Stimulated activated CD8-positive, alpha-beta memory T cell treated with anti-CD3 and anti-CD28 coated beads, Interleukin-12 subunit alpha, Interleukin-12 subunit beta, amount 100 ng/mL, for 24 hours (primary cell): Measurements from ENCODE around the gene FRMPD4.
"Not testable (repeated sequence)": the region's sequence is repeated elsewhere in the genome, so short reads cannot be mapped to it uniquely, and the experiment has no call there.

Experiments used
- DNase-seq: peaks from one replicate; pipeline ENCODE4 v3.0.0-alpha.2; 2020; ENCODE audit errors: extremely low read depth

Gene FRMPD4

GRCh38 chrX:12526306-12526705 is 388.0 kb downstream of the FRMPD4 start:
- no peak for DNase-seq

GRCh38 chrX:12538096-12538495 is 399.8 kb downstream of the FRMPD4 start:
- DNase-seq = not testable (repeated sequence)

DNA sequence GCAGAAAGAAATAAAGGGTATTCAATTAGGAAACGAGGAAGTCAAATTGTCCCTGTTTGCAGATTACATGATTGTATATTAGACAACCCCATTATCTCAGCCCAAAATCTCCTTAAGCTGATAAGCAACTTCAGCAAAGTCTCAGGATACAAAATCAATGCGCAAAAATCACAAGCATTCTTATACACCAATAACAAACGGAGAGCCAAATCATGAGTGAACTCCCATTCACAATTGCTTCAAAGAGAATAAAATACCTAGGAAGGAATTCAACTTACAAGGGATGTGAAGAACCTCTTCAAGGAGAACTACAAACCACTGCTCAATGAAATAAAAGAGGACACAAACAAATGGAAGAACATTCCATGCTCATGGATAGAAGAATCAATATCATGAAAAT is 404.0 kb downstream of the FRMPD4 start:
- DNase-seq = not testable (repeated sequence)

DNA sequence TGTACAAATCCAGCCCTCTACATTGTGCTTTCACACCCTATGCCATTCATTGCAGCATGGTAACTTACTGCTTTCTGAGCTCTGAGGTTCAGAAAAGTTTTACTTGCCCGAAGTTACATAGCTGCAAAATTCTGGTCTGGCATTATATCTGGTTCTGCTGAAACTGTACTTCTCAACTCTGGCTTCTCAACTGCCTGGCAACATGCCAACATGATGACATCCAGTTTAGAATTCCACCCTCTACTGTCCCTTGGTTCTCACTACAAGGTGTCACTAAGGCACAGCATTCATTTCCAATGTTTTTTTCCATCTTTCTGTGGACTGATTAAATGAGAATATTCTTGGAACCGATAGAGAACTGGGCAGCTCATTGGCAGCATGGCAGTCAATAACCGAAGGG is 410.1 kb downstream of the FRMPD4 start:
- no peak for DNase-seq

- DNase-seq = no peak
Measured at GRCh38 chrX:12548746-12549145, 410.5 kb downstream of the FRMPD4 start.

- no peak for DNase-seq
Measured at GRCh38 chrX:12554206-12554605, 415.9 kb downstream of the FRMPD4 start.

DNA sequence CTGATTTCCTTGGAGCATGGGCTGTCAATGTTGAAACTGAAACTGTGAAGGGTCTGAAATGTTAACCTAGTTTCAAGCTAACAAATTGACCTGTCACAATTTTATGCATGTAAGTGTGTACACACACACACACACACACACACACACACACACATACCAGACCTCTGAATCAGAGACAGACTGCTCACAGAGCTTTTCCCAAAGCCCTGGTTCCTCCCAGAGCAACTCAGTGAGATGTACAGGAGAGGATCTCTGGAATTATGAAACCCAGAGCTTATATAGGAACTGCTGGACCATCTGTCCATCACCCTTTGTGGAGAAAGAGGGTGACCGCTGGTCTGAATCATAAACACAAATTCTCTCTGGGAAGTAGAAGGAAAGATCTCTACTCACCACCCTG is 424.8 kb downstream of the FRMPD4 start:
- no peak for DNase-seq

GRCh38 chrX:12564221-12564620 is 425.9 kb downstream of the FRMPD4 start:
- no peak for DNase-seq

DNA sequence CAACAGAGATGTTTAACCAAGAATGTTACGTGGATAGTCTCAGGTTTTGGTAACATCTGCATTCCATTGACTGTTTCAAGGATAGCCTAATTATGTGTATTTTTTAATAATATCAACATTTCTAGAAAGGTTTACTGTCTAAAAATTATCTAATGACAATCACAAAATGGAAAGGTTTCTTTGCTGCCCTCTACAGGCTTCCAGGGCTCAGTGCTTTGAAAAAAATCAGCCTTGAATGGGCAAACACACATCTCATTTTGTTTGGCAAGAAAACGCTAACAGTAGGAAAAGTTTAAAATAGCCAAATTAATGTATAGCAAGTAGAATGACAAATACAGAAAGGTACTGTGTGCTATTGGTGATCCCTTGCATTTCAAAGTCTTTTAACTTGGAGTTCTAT is 429.6 kb downstream of the FRMPD4 start:
- DNase-seq = no peak

- DNase-seq = no peak
Measured at GRCh38 chrX:12570859-12571501, 432.7 kb downstream of the FRMPD4 start.

DNA sequence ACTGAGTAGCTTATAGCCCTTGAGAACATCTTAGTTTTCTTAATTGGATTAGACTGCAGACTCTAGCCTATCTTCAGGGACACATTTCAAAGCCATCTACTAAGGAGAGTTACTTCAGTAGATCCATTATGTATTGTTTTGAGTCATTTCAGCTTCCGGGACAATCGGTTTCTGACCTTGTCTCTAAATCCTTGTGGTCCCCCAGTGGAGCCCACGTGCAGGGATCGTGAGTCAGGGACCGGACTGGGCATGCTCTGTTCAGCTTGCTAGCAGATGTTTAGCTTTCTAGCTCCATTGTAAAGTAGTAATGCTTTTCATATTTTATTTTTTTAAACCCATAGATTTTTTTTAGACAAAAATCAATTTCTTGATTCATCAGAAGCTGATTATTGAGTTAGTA is 441.0 kb downstream of the FRMPD4 start:
- DNase-seq = no peak

- DNase-seq = no peak
Measured at GRCh38 chrX:12580548-12580947, 442.3 kb downstream of the FRMPD4 start.

DNA sequence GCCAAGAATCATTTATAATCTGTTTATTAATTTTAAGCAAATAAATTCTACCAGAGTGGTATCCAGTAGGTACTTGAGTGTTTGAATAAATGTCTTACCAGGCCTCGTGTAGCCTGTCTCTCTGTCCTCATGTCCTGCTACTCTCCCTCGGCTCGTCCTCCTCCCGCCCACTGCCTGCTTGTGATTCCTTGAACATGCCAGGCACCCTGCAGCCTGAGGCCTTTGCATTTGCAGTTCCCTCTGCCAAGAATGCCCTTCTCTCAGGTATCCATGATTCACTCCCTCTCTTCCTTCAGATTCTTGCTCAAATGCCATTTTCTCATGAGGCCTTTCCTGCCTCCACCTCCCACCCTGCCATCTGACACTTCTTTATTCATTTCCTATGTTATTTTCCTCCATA is 443.3 kb downstream of the FRMPD4 start:
- no peak for DNase-seq

GRCh38 chrX:12582649-12583048 is 444.4 kb downstream of the FRMPD4 start:
- no peak for DNase-seq

GRCh38 chrX:12583543-12583942 is 445.3 kb downstream of the FRMPD4 start:
- DNase-seq = no peak

- DNase-seq = no peak
Measured at GRCh38 chrX:12595720-12596119, 457.4 kb downstream of the FRMPD4 start.

DNA sequence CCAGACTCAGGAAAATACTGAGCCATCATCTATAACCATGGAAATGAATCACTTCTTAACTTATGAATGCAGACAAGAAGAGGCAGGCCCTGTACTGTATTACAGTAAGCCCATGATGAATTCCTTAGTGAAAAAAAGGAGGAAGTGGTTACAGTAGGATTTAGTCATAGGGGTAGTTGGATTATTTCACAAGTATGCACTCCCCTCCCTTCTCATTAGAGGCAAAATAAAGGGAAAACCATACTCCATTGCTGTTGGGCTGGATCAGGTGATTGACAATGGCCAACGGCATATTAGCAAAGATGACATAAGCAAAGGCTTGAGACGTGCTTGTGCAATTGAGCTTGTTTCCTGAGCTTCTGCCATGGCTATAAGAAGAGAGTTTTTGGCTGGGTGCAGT is 471.8 kb downstream of the FRMPD4 start:
- no peak for DNase-seq

DNA sequence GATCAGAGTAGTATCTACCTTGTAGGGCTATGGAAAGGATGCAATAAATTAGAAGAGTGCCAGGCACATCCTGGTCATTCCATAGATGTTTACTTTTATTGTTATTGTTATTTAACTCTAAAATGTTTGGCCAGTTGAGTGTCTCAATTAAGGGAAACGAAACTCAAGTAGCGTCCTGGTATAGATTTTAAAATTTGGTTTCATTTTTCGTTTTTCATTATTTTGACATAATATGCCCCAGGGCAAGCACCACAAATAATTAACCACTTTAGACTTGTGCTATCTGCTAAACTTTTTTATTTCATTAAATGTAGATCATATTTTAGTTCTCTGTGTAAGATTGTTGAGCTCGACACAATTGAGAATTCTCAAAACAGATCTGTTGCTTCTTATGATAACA is 473.2 kb downstream of the FRMPD4 start:
- no peak for DNase-seq

- no peak for DNase-seq
Measured at GRCh38 chrX:12614266-12614665, 476.0 kb downstream of the FRMPD4 start.

- DNase-seq = no peak
Measured at GRCh38 chrX:12615061-12615460, 476.8 kb downstream of the FRMPD4 start.

GRCh38 chrX:12617241-12617640 is 479.0 kb downstream of the FRMPD4 start:
- no peak for DNase-seq

GRCh38 chrX:12647230-12647629 is 509.0 kb downstream of the FRMPD4 start:
- no peak for DNase-seq

DNA sequence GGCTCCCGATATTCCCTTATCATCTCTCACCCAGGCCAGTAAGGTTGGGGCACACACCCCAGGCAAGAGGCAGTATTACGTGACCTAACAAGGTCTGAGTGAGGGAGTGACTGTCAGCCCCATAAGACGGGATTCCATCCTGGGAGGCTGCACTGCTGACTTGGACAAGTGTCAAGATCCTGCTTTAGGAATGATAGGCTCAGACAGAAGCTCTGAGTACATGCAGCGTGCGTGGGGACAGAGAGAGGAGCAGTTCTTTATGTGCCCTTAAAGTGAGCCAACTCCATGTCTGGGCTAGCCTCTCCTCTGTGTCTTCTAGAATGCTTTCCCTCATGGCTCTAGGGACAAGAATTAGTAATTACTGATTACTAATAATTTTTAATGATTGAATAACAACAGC is 510.7 kb downstream of the FRMPD4 start:
- no peak for DNase-seq

- DNase-seq = no peak
Measured at GRCh38 chrX:12657433-12657832, 519.2 kb downstream of the FRMPD4 start.
